Activated CD8-positive, alpha-beta memory T cell treated with anti-CD3 and anti-CD28 coated beads, Interleukin-2, amount 50 U/mL, for 24 hours (primary cell): Measurements from ENCODE around the gene LRP2BP.
"Not testable (repeated sequence)": the region's sequence is repeated elsewhere in the genome, so short reads cannot be mapped to it uniquely, and the experiment has no call there.

Source experiments
- DNase-seq: peaks from one replicate; pipeline ENCODE4 v3.0.0-alpha.2; 2020; ENCODE audit errors: extremely low read depth

Gene LRP2BP

DNA sequence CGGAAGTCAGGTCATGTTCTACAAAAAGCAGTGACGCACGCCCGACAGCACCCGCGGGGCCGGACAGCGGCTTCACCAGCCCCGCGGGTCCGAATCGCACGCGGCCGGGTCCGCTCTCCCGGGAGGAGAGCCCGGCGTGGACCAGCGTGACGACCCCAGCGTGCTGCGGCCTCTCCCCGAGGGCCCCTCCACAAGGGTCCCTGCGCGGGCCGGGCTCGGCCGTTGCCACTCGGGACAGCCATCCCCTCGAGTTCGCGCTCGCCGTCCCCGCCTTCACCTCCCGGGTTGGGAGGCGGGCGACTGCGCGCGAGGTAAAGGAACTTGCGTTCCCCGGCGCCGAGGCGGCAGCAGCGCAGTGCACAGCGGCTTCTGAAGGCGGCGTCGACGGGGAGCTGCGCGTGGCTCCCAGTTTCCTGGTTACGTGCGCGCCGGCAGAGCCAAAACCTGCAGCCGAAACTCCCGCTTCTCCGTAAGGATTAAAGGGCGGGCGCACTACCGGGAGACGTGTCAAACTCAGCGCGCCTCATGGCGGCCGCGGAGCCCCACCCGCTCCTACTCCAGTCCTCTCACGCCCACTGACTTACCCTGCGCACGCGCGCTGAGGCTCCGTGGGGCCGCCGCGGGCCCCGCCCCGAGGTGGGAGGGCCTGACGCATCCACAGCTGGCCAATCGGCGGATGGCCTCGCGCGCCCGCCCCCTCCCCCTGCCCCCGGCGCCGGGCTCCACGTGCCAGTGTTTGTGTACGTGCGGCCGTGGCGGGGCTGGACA, 416 bp upstream of the LRP2BP start:
- DNase-seq: peak; percentile 86

- DNase-seq: no peak
Observed at GRCh38 chr4:185394568-185395237, 1.0 kb downstream of the LRP2BP start.

DNA sequence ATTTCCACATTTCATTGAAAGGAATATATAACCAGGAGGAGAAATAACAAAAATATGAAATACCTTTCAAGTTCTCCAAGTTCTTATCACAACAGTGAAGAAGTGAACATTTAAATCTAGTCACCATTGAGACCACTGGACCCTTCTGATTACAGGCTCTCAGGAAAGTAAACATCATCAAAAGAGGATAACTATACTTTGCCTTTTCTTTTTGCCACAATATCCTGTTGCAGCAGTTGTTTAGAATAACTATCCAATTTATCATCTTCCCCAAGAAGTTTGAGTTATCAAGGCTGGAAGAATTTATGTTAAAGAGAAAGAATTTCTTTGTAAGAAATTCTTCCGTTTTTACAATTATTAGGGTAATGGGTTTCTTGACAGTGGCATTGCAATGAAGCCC, 3.6 kb downstream of the LRP2BP start:
- DNase-seq: no peak

DNA sequence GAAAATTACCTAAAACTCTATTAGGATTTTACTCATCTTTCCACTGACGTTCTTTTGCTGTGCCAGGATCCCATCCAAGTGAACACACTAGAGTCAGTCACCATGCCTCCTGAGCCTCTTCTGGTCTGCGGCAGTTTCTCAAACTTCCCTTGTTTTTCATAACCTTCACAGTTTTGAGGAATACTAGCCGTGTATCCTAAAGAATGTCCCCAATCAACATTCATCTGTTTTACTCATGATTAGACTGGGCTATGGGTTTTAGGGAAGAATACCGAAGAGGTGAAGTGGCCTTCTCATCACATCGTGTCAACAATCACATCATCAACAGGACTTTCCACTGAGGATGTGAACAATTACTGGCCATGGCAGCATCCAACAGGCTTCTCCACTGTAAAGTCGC, 4.8 kb downstream of the LRP2BP start:
- no peak for DNase-seq

GRCh38 chr4:185387957-185388356, 7.8 kb downstream of the LRP2BP start:
- no peak for DNase-seq

- DNase-seq: no peak
Observed at GRCh38 chr4:185384930-185385331, 10.8 kb downstream of the LRP2BP start.

- no peak for DNase-seq
Observed at GRCh38 chr4:185384061-185384460, 11.7 kb downstream of the LRP2BP start.

DNA sequence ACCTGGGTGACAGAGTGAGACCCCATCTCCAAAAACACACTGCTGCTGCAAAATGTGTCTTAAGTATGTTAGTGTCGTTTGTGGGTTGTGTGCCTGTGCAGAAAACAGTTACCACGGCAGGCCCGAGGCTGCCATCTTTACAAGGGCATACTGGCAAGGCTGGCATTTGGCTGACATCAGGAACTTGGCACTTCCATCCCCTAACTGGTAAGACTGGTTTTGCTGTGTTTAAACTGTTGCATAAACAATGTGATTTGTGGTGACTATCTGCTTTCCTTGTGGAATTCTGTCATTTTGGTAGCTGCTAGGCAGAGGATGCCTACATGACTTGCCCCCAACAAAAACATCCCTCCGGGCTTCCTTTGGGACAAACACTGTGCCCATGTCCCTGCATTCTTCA, 12.3 kb downstream of the LRP2BP start:
- DNase-seq: no peak

- no peak for DNase-seq
Observed at GRCh38 chr4:185382754-185383153, 13.0 kb downstream of the LRP2BP start.

- no peak for DNase-seq
Observed at GRCh38 chr4:185381288-185382196, 14.2 kb downstream of the LRP2BP start.

DNA sequence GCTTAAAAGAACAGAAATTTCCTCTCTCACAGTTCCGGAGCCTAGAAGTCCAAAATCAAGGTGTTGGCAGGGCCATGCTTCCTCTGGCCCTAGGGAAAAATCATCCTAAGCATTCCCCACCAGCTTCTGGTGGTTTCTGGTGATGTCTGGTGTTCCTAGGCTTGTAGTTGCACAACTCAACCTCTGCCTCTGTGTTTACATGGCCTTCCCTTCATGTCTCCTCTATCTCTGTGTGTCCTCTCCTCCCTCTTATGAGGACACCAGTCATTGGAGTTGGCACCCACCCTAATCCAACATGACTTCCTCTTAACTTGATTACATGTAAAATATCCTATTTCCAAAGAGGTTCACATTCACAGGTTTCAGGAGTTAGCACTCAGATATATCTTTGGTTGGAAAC, 15.4 kb downstream of the LRP2BP start:
- no peak for DNase-seq

- DNase-seq: no peak
Observed at GRCh38 chr4:185379326-185380295, 16.1 kb downstream of the LRP2BP start.

GRCh38 chr4:185378264-185378663, 17.5 kb downstream of the LRP2BP start:
- DNase-seq: no peak

DNA sequence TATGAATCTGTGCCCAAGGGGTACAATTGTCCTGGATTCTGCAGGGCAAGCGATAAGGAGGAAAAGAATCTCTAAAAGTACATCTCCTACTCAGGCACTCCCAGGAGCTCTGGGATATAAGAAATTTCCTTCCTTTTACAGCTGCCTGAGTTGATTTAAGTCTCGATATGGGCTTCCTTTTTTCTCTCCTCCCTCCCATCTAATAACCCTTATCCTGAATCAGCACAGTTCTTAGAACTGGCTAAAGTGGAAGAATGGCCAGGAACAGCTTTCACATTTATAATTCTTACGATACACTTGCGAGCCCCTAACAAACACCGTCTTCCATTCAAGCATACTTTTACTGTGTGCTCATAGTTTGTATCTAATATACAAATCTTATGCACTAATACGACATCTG, 21.2 kb downstream of the LRP2BP start:
- no peak for DNase-seq

DNA sequence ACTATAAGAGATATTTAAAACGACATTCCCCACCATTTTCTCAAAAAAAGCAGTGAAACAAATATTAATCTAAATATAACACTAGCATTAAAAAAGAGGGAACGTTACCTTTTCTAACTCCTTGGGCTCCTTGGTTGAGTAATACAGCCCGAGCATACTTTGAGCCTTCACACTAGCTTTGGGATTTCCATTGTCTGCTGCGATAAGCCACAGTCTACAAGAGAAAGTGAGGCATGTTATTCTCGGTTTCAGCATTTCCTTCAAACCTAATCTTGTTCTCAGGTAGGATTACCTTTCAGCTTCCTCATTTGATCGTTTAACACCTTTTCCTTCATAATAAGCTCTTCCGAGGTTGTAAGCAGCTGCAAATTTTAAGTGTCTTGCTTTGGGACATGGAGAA, 21.7 kb downstream of the LRP2BP start:
- no peak for DNase-seq

- DNase-seq: no peak
Observed at GRCh38 chr4:185371702-185372101, 24.0 kb downstream of the LRP2BP start.

- DNase-seq: no peak
Observed at GRCh38 chr4:185370268-185370949, 25.3 kb downstream of the LRP2BP start.

GRCh38 chr4:185369731-185370130, 26.0 kb downstream of the LRP2BP start:
- DNase-seq: no peak

DNA sequence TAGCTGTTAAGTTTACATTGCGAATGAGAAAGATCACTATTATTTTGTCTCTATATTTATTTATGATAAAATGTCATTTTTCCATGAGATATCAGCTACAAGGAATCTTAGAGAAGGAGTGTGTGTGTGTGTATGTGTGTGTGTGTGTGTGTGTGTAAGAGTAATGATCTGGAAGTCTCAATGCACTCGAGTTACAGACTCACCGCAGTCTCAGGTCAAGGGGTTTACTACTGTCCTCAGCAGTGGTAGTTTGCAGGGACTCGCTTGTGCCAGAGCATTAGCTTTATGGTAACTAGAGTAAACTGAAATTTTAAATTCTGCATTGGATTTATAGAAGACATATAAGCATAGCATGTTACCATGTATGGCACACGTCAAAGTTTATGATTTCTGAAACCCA, 30.8 kb downstream of the LRP2BP start:
- DNase-seq: no peak

DNA sequence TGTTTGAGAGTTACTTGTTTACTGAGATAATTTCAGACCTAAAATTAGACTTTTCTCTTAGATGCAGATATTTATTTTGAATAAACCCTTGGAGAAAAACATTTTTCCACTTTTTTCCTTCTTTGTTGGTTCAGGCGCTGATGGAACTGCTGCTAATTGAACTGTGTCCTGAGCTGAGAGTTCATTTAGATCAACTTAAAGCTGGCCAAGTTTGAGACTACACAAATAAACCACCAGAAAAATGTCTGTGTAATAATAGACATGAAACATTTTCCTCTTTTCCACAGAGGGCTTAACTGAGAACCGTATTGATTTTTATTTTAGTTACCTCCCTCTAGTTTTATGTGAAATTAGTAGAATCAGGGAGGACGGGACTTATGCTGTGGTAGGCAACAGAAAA, 32.5 kb downstream of the LRP2BP start:
- DNase-seq: no peak

- DNase-seq: not testable (repeated sequence)
Observed at GRCh38 chr4:185362570-185362969, 33.2 kb downstream of the LRP2BP start.
